Epithelial cell of esophagus (primary cell): Measurements from ENCODE around the gene HRH2.

Experiments used
- DNase-seq: peaks from one replicate; pipeline ENCODE4 v3.0.0; 2010; ENCODE audit warnings: low read depth
- H3K4me3 ChIP-seq: 2 replicates; pipeline ENCODE4 v1.5.1; 2011; ENCODE audit warnings: mild to moderate bottlenecking, low read length, control low read depth
- TF ChIP-seq, protein P1 (sequence below): IDR thresholded peaks from 2 replicates; pipeline ENCODE4 v1.5.1; 2011; ENCODE audit warnings: low read depth, mild to moderate bottlenecking, low read length, control low read depth, inconsistent platforms; ENCODE audit not compliant: insufficient read depth; ENCODE audit errors: missing control alignments

HRH2 gene

DNA sequence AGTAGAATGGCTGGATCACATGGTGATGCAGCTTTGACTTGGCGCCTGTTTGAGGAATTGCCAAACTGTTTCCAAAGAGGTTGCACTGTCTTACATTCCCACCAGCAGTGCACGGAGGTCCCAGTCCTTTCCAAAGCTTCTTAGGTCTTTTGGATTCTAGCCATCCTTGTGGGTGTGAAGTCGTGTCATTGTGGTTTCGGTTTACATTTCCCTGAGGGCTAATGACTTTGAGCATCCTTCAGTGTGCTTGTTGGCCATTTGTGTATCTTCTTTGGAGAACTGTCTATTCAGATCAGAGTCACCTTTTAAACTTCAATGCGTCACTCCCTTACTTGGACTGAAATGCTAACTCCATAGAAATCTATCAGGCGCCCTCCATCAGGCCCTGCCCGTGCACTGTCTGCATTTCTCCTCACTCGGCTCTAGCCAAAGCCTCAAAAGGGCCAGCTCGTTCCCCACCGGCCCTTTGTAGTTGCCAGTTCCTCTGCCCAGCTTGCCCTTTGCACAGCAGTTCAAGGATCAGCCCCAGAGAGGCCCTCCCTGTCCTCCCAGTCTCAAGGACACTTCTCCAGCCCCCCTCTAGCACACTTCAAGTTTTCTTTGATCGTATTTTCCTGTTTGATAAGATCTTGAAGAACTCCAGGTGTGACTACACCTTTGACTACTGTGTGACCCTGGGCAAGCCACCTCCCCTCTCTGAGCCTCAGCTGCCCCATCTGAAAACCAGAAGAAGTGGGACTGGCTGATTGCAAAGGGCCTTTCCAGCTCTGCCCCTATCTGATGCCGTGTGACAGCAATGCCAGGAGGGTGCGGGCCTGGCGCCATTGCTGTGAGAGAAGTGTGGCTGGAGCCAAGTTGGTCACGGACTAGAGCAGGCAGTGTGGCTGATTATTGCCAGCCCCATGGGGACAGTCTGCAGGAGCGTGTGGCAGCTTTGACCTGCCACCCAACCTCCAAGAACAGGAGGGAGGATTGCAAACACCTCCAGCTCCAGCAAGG is 5.6 kb downstream of the HRH2 start:
- TF ChIP-seq, protein P1, sequence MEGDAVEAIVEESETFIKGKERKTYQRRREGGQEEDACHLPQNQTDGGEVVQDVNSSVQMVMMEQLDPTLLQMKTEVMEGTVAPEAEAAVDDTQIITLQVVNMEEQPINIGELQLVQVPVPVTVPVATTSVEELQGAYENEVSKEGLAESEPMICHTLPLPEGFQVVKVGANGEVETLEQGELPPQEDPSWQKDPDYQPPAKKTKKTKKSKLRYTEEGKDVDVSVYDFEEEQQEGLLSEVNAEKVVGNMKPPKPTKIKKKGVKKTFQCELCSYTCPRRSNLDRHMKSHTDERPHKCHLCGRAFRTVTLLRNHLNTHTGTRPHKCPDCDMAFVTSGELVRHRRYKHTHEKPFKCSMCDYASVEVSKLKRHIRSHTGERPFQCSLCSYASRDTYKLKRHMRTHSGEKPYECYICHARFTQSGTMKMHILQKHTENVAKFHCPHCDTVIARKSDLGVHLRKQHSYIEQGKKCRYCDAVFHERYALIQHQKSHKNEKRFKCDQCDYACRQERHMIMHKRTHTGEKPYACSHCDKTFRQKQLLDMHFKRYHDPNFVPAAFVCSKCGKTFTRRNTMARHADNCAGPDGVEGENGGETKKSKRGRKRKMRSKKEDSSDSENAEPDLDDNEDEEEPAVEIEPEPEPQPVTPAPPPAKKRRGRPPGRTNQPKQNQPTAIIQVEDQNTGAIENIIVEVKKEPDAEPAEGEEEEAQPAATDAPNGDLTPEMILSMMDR = no peak
- DNase-seq = no peak
- no peak overlapping the region for H3K4me3 ChIP-seq

GRCh38 chr5:175664723-175665122 is 6.9 kb downstream of the HRH2 start:
- no peak for DNase-seq
- H3K4me3 ChIP-seq = no peak overlapping the region
- TF ChIP-seq, protein P1 = no peak

GRCh38 chr5:175666216-175666615 is 8.3 kb downstream of the HRH2 start:
- TF ChIP-seq, protein P1 = no peak
- H3K4me3 ChIP-seq = no peak overlapping the region
- DNase-seq = no peak

- H3K4me3 ChIP-seq = no peak overlapping the region
Measured at GRCh38 chr5:175668006-175668405, 10.1 kb downstream of the HRH2 start.

DNA sequence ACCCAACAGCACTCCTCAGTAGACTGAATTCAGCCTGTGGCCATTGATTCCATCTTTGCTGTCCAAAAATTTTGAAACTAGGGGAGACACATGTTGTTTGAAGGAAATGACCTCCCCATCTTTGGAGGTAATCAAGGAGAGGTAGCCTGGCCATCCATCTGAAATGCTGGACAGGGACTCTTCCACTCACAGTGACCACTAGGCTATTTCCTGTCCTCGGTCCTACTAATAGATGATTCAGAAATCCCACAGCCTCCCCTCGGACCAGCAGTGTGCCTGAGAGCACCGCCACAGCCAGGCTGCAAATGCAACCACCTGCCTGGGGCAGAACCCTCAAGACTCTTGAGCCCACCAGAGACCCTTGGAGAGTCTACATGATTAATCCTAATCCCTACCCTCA is 12.5 kb downstream of the HRH2 start:
- H3K4me3 ChIP-seq = no peak overlapping the region
- TF ChIP-seq, protein P1 = no peak
- DNase-seq = no peak

More at GRCh38 chr5:175668006-175668405, 10.1 kb downstream of the HRH2 start:
- TF ChIP-seq, protein P1 = no peak
- DNase-seq = no peak

DNA sequence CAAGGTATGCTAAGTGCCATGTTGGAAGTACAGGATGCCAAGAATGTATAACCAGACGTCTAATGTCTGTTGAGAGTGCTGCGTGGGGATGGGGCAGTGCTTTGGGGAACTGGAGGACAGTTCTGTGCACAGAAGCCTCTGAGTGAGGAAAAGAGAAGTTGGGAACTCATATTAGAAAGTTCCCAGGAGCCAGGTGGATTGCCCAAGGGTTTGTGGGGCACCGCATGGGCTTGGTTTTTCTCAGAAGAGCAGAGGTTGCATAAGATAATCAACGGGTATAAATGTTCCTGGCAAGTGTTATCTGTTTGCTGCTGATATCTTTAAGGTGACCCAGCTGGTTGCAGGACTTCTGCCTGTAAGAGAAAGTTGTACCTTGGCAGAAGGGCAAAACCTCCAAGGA is 13.1 kb downstream of the HRH2 start:
- H3K4me3 ChIP-seq = no peak overlapping the region
- TF ChIP-seq, protein P1 = no peak
- DNase-seq = no peak
